ENCODE results near the gene SERPINB6.

GRCh38 chr6:2988426-2989331 lies 17.3 kb upstream of the SERPINB6 start:
- TF ChIP-seq CTCF (IDR thresholded peaks at IDR 0.05; ENCODE audit: low read length) (peak; percentile 84), EZH2 (IDR thresholded peaks at IDR 0.05; ENCODE audit: borderline replicate concordance, low read length) (no peak)
